ENCODE data around the gene NR2C1. TPM values are rescaled to one million over a fixed set of nuclear protein-coding genes. Genes with fewer than 3 reads are reported as not detected.

Gene NR2C1
- total and polyA plus RNA-seq, 9 of the 15 experiments (the other 6 are each of a cell fraction or from before 2014, with no cell fraction given), result 8.5 to 42.4 (median 35.6) TPM

DNA sequence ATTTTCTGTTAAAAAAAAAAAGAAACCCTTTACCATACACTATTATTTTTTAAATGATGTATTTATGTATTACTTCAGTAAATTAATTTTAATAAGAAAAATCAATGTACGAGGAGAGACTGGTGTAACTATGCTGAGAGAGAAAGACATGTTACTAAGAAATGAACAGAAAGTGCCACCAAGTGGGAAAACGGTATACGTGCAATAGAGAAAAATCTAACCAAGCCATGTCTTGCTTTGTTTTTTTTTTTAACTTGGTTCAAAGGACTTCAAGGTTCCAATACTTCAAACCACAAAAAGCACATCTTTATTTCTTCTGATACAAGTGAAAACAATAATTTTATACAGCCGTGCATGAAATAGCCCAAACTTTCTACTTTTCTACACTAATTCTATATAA lies 92.8 kb downstream of the NR2C1 start:
- 62% methylated on average over 4 of the region's 4 CpGs for WGBS (ENCODE audit: insufficient coverage, low coverage, missing lambda C conversion rate)
- no peak for ATAC-seq
- CTCF ChIA-PET (ENCODE audit: low intra/inter-chr PET ratio), result interaction anchor here (0.7 kb wide), 1 partner anchor 404 kb away, joined by 3 read pairs; no protein-coding TSS in a partner anchor

More for the DNA sequence above, 92.8 kb downstream of the NR2C1 start:
- no peaks in the 10 kb centered on the region for H3K9me3 ChIP-seq (replicated peaks; ENCODE audit: control insufficient read depth, insufficient read depth, low read depth, low read length)
- no peaks in the 10 kb centered on the region for H3K9me1 ChIP-seq (ENCODE audit: control insufficient read depth, insufficient read depth, low read length)
- intact Hi-C loops (cut with micrococcal nuclease), result no loop called here
- H3K27ac ChIP-seq (ENCODE audit: extremely low read depth, low read depth, low read length), result no peak overlapping the region
- POLR2A ChIA-PET, result interaction anchor here (0.6 kb wide), 1 partner anchor 17 kb away, joined by 3 read pairs; no protein-coding TSS in a partner anchor
- no peak overlapping the region for H3K9ac ChIP-seq (ENCODE audit: insufficient read depth in 1 of 2, low read depth in 2 of 2, low read length in 2 of 2)
- peaks cover 0 to 5% of the 10 kb centered on the region in 2 experiments; a peak in 2 of 5 replicates for H3K4me1 ChIP-seq (replicated peaks in 1 of 2; ENCODE audit: control insufficient read depth in 2 of 2, insufficient read depth in 2 of 2, low read length in 2 of 2)
- H3K4me2 ChIP-seq (ENCODE audit: insufficient read depth, low read length), result no peak overlapping the region
- no peaks in the 10 kb centered on the region for H4K20me1 ChIP-seq (replicated peaks; ENCODE audit: control insufficient read depth, insufficient read depth, low read length)
- no peak overlapping the region for H3K4me3 ChIP-seq
- DNase-seq (ENCODE audit: extremely low read depth in 1 of 4, low spot score in 3 of 4), result no peak
- H2AFZ ChIP-seq (ENCODE audit: low read depth, low read length), result no peak overlapping the region
- H3K79me2 ChIP-seq (ENCODE audit: control insufficient read depth, insufficient read depth, low read length), result peaks cover 2% of the 10 kb centered on the region; the same call in 1 of the 3 replicates
- in situ Hi-C loops (cut with MboI), result no loop called here
- no peak for FAIRE-seq
- H3K36me3 ChIP-seq (ENCODE audit: control insufficient read depth, insufficient read depth, low read length), result peaks cover 16% of the 10 kb centered on the region; the same call in 2 of the 3 replicates
- TF ChIP-seq RFX7 (CRISPR knock-in tag; IDR thresholded peaks at IDR 0.05), result no peak
- no peak for TF ChIP-seq ZC3H11A (IDR thresholded peaks at IDR 0.05; ENCODE audit: low read depth, low read length)
- TF ChIP-seq, protein P1, sequence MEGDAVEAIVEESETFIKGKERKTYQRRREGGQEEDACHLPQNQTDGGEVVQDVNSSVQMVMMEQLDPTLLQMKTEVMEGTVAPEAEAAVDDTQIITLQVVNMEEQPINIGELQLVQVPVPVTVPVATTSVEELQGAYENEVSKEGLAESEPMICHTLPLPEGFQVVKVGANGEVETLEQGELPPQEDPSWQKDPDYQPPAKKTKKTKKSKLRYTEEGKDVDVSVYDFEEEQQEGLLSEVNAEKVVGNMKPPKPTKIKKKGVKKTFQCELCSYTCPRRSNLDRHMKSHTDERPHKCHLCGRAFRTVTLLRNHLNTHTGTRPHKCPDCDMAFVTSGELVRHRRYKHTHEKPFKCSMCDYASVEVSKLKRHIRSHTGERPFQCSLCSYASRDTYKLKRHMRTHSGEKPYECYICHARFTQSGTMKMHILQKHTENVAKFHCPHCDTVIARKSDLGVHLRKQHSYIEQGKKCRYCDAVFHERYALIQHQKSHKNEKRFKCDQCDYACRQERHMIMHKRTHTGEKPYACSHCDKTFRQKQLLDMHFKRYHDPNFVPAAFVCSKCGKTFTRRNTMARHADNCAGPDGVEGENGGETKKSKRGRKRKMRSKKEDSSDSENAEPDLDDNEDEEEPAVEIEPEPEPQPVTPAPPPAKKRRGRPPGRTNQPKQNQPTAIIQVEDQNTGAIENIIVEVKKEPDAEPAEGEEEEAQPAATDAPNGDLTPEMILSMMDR (IDR thresholded peaks at IDR 0.05 in 2 of 3, conservative IDR thresholded peaks at IDR 0.05 in 1 of 3; ENCODE audit: insufficient read depth in 2 of 3, low read depth in 1 of 3, low read length in 3 of 3), result peak in 1 of 3 experiments; percentile 43; a peak in 3 of 6 replicates
- TF ChIP-seq HMGN3 (IDR thresholded peaks at IDR 0.05; ENCODE audit: borderline replicate concordance, extremely low read depth, insufficient read length, low read depth, low read length), result no peak
- no peak for TF ChIP-seq ZNF263 (CRISPR knock-in tag; IDR thresholded peaks at IDR 0.05; ENCODE audit: borderline replicate concordance)
- no peak for TF ChIP-seq CSDE1 (IDR thresholded peaks at IDR 0.05)
- BruUV-seq (replicated peaks), result no TSS peak
- H3K27me3 ChIP-seq (ENCODE audit: control insufficient read depth in 2 of 2, insufficient read depth in 2 of 2, low read length in 2 of 2), result no peaks in the 10 kb centered on the region

All from K562 (cell line).